CD14-positive monocyte (primary cell): ENCODE results near the gene THSD7A. TPM values are rescaled to one million over a fixed set of nuclear protein-coding genes. Genes with fewer than 3 reads are reported as not detected.

Experiments used
- DNase-seq, 3 donors: peaks; one replicate each; pipeline ENCODE4 v3.0.0-alpha.2; 2011 to 2022
- H2AFZ ChIP-seq: 2 replicates; pipeline ENCODE4 v1.6.0; 2012; ENCODE audit warnings: mild to moderate bottlenecking, low read depth, low read length, inconsistent platforms; ENCODE audit not compliant: insufficient read depth, poor library complexity, severe bottlenecking
- H3K27ac ChIP-seq, 2 donors: 1 replicate in 1 of 2; 2 replicates in 1 of 2; pipeline ENCODE4 v1.5.1; 2012 to 2013; ENCODE audit warnings: low read length in 2 of 2, control low read depth in 1 of 2, inconsistent platforms in 1 of 2, low read depth in 1 of 2, mild to moderate bottlenecking in 1 of 2
- H3K27me3 ChIP-seq, 2 donors: one replicate each; pipeline versions ENCODE4 v1.6.0 to v1.6.1; 2011 to 2013; ENCODE audit warnings: low read length in 2 of 2; ENCODE audit not compliant: control insufficient read depth in 2 of 2, insufficient read depth in 2 of 2
- H3K36me3 ChIP-seq, 2 donors: replicated peaks in 1 of 2; 1 replicate in 1 of 2; 2 replicates in 1 of 2; pipeline versions ENCODE4 v1.5.1 to v1.6.1; 2012 to 2013; ENCODE audit warnings: low read length in 2 of 2, control low read depth in 1 of 2, inconsistent platforms in 1 of 2, mild to moderate bottlenecking in 1 of 2; ENCODE audit not compliant: insufficient read depth in 2 of 2, control insufficient read depth in 1 of 2
- H3K4me1 ChIP-seq, 2 donors: 1 replicate in 1 of 2; 2 replicates in 1 of 2; pipeline versions ENCODE4 v1.5.1 to v1.6.1; 2012 to 2013; ENCODE audit warnings: low read length in 2 of 2, control low read depth in 1 of 2, inconsistent platforms in 1 of 2, mild to moderate bottlenecking in 1 of 2, moderate library complexity in 1 of 2; ENCODE audit not compliant: insufficient read depth in 2 of 2, control insufficient read depth in 1 of 2
- H3K4me2 ChIP-seq: replicated peaks from 2 replicates; pipeline ENCODE3; 2012; ENCODE audit warnings: low read length, moderate library complexity, mild to moderate bottlenecking; ENCODE audit not compliant: poor library complexity, severe bottlenecking; ENCODE audit errors: extremely low read depth
- H3K4me3 ChIP-seq, 3 experiments: fragments of 200-600 bp in 1 of 3; sonication (generic) in 1 of 3; replicated peaks in 1 of 3; 1 replicate in 2 of 3; 2 replicates in 1 of 3; pipeline ENCODE4 v1.5.1; 2011 to 2013; ENCODE audit warnings: low read length in 3 of 3, mild to moderate bottlenecking in 3 of 3, control low read depth in 2 of 3, low read depth in 2 of 3, inconsistent platforms in 1 of 3, moderate library complexity in 1 of 3
- H3K79me2 ChIP-seq: 2 replicates; pipeline ENCODE4 v1.6.0; 2012; ENCODE audit warnings: mild to moderate bottlenecking, control low read depth, inconsistent platforms, low read length, moderate library complexity; ENCODE audit not compliant: insufficient read depth
- H3K9ac ChIP-seq: 2 replicates; pipeline ENCODE4 v1.6.0; 2017; ENCODE audit warnings: low read length, mild to moderate bottlenecking; ENCODE audit not compliant: insufficient read depth, poor library complexity, severe bottlenecking
- H3K9me3 ChIP-seq, 2 donors: replicated peaks in 1 of 2; 1 replicate in 1 of 2; 2 replicates in 1 of 2; pipeline versions ENCODE4 v1.5.1 to v1.6.1; 2012 to 2013; ENCODE audit warnings: low read length in 2 of 2, control low read depth in 1 of 2; ENCODE audit not compliant: control insufficient read depth in 1 of 2, insufficient read depth in 1 of 2
- H4K20me1 ChIP-seq: 2 replicates; pipeline ENCODE4 v1.6.0; 2012; ENCODE audit warnings: mild to moderate bottlenecking, low read length, control low read depth, moderate library complexity; ENCODE audit not compliant: insufficient read depth
- H3K27ac Mint-ChIP-seq, 7 donors: one replicate each; pipeline ENCODE4 v1.8.0; 2020; ENCODE audit warnings: mild to moderate bottlenecking in 7 of 7, mixed read lengths in 7 of 7, moderate library complexity in 6 of 7, inconsistent platforms in 2 of 7
- H3K27me3 Mint-ChIP-seq, 3 donors: one replicate each; pipeline ENCODE4 v1.8.0; 2021 to 2022; ENCODE audit warnings: low read depth in 3 of 3, mild to moderate bottlenecking in 3 of 3, mixed read lengths in 3 of 3, moderate library complexity in 3 of 3, inconsistent platforms in 1 of 3
- H3K36me3 Mint-ChIP-seq, 2 donors: one replicate each; pipeline ENCODE4 v1.8.0; 2020; ENCODE audit warnings: mixed read lengths in 2 of 2, inconsistent platforms in 1 of 2, mild to moderate bottlenecking in 1 of 2
- H3K4me1 Mint-ChIP-seq: one replicate; pipeline ENCODE4 v1.8.0; 2020; ENCODE audit warnings: mild to moderate bottlenecking, mixed read lengths
- H3K4me3 Mint-ChIP-seq, 2 donors: one replicate each; pipeline ENCODE4 v1.8.0; 2020; ENCODE audit warnings: mild to moderate bottlenecking in 2 of 2, mixed read lengths in 2 of 2, moderate library complexity in 1 of 2
- H3K9me3 Mint-ChIP-seq, 7 donors: one replicate each; pipeline ENCODE4 v1.8.0; 2020 to 2022; ENCODE audit warnings: mixed read lengths in 7 of 7, mild to moderate bottlenecking in 6 of 7, moderate library complexity in 6 of 7, inconsistent platforms in 2 of 7
- CTCF ChIP-seq: fragments of 200-600 bp; IDR thresholded peaks from one replicate; pipeline ENCODE4 v1.8.0; 2022; ENCODE audit warnings: antibody characterized with exemption, mild to moderate bottlenecking
- WGBS: methylation state at CpG from one replicate; pipeline ENCODE4 v1.1.5; 2013; ENCODE audit warnings: missing lambda C conversion rate; ENCODE audit not compliant: insufficient coverage; 5-methylcytosine and 5-hydroxymethylcytosine counted together
- intact Hi-C, 2 donors: fragments of 100-400 bp; cut with micrococcal nuclease; formaldehyde crosslinking; loops; one replicate each; pipeline versions ENCODE4 v1.15.0 to v1.15.1; 2023
- polyA plus RNA-seq, 3 donors: library from polyadenylated mRNA; depleted of rRNA in 1 of 3; unstranded in 2 of 3; stranded (reverse) in 1 of 3; fragments of 300-500 nt in 2 of 3; fragments of >200 nt in 1 of 3; fragmentation: Illumina TruSeq in 2 of 3; gene quantifications; 1 replicate in 2 of 3; 2 replicates in 1 of 3; pipeline ENCODE4 v1.2.3, GENCODE V29; 2012 to 2021

The THSD7A gene
- polyA plus RNA-seq, 3 donors, result under 0.01 TPM; not detected in 2

GRCh38 chr7:11858026-11858425 lies 26.0 kb upstream of the THSD7A start:
- TF ChIP-seq CTCF, result no peak
- H3K9ac ChIP-seq, result no peak overlapping the region
- Mint-ChIP-seq H3K36me3 (no peaks in the 10 kb centered on the region), H3K4me1 (no peaks in the 10 kb centered on the region), H3K27me3 (no peaks in the 10 kb centered on the region), H3K4me3 (no peak overlapping the region), H3K27ac (no peak overlapping the region), H3K9me3 (peaks cover 0 to 6% (median 2%) of the 10 kb centered on the region in 7 donors)
- no peaks in the 10 kb centered on the region for H3K4me1 ChIP-seq
- intact Hi-C loops, result loop anchor here in 1 of 2 donors (5.0 kb wide), 1 partner anchor 129 kb away; no protein-coding TSS in a partner anchor
- H3K27me3 ChIP-seq, result no peaks in the 10 kb centered on the region
- H3K79me2 ChIP-seq, result no peaks in the 10 kb centered on the region
- no peaks in the 10 kb centered on the region for H3K9me3 ChIP-seq
- H2AFZ ChIP-seq, result no peak overlapping the region
- H3K4me2 ChIP-seq, result no peak overlapping the region
- no peak overlapping the region for H3K27ac ChIP-seq
- no peaks in the 10 kb centered on the region for H4K20me1 ChIP-seq
- no peaks in the 10 kb centered on the region for H3K36me3 ChIP-seq
- 78% methylated on average over 2 of the region's 2 CpGs for WGBS
- H3K4me3 ChIP-seq, result no peak overlapping the region
- DNase-seq, result no peak

- no peaks in the 10 kb centered on the region for H3K27me3 ChIP-seq
- WGBS, result no CpG with 5 or more reads among the region's 3 CpGs
- H2AFZ ChIP-seq, result no peak overlapping the region
- no peak overlapping the region for H3K4me3 ChIP-seq
- Mint-ChIP-seq H3K36me3 (no peaks in the 10 kb centered on the region), H3K9me3 (peaks cover 0 to 6% (median 0%) of the 10 kb centered on the region in 7 donors), H3K4me1 (no peaks in the 10 kb centered on the region), H3K27ac (no peak overlapping the region), H3K27me3 (no peaks in the 10 kb centered on the region), H3K4me3 (no peak overlapping the region)
- no peak for TF ChIP-seq CTCF
- H3K36me3 ChIP-seq, result no peaks in the 10 kb centered on the region
- no peak for DNase-seq
- intact Hi-C loops, result no loop called here
- H3K4me1 ChIP-seq, result no peaks in the 10 kb centered on the region
- no peaks in the 10 kb centered on the region for H4K20me1 ChIP-seq
- no peak overlapping the region for H3K4me2 ChIP-seq
- no peak overlapping the region for H3K27ac ChIP-seq
- no peaks in the 10 kb centered on the region for H3K79me2 ChIP-seq
- no peaks in the 10 kb centered on the region for H3K9me3 ChIP-seq
- H3K9ac ChIP-seq, result no peak overlapping the region
Measured at GRCh38 chr7:11848251-11848650, 16.3 kb upstream of the THSD7A start.
